Vagina (tissue), 2 donors: Measurements from ENCODE around the gene TTYH1. TPM values are rescaled to one million over a fixed set of nuclear protein-coding genes. Genes with fewer than 3 reads are reported as not detected.

Experiments used
- DNase-seq, 2 donors: peaks; one replicate each; pipeline ENCODE4 v3.0.0-alpha.2; 2017; ENCODE audit errors: extremely low spot score in 2 of 2
- H3K27ac ChIP-seq: fragments of 200-600 bp; sonication (generic); one replicate; pipeline ENCODE4 v1.5.1; 2019
- H3K27me3 ChIP-seq: fragments of 200-600 bp; sonication (generic); one replicate; pipeline ENCODE4 v1.5.1; 2019
- H3K36me3 ChIP-seq, 2 donors: fragments of 200-600 bp; sonication (generic); one replicate each; pipeline ENCODE4 v1.5.1; 2017 to 2019
- H3K4me1 ChIP-seq: fragments of 200-600 bp; sonication (generic); one replicate; pipeline ENCODE4 v1.5.1; 2019
- H3K4me3 ChIP-seq, 2 donors: fragments of 200-600 bp; sonication (generic); 1 replicate in 1 of 2; 2 replicates in 1 of 2; pipeline ENCODE4 v1.5.1; 2016 to 2019
- H3K9me3 ChIP-seq: fragments of 200-600 bp; sonication (generic); one replicate; pipeline ENCODE4 v1.5.1; 2019
- CTCF ChIP-seq, 3 experiments: fragments of 450-650 bp in 2 of 3; fragments of 200-600 bp in 1 of 3; sonication (generic) in 1 of 3; IDR thresholded peaks; one replicate each; pipeline ENCODE4 v1.5.1; 2017 to 2019; ENCODE audit warnings: antibody characterized with exemption in 3 of 3, mild to moderate bottlenecking in 2 of 3, moderate library complexity in 2 of 3
- POLR2A ChIP-seq, 2 donors: fragments of 450-650 bp; IDR thresholded peaks; one replicate each; pipeline ENCODE4 v1.6.1; 2017; ENCODE audit warnings: antibody characterized with exemption in 2 of 2, mild to moderate bottlenecking in 2 of 2, moderate library complexity in 2 of 2
- POLR2AphosphoS5 ChIP-seq, 2 donors: sonication (generic); formaldehyde crosslinking; IDR thresholded peaks; one replicate each; pipeline ENCODE4 v1.9.0; 2017; ENCODE audit warnings: antibody characterized with exemption in 2 of 2, mild to moderate bottlenecking in 2 of 2, low read depth in 1 of 2; ENCODE audit not compliant: insufficient read depth in 1 of 2
- intact Hi-C: fragments of 100-400 bp; cut with DNase I; formaldehyde crosslinking; loops from one replicate; pipeline ENCODE4 v1.15.1; 2023
- total RNA-seq: library from RNA; depleted of rRNA; stranded (reverse); fragments of >200 nt; gene quantifications from one replicate; pipeline ENCODE4 v1.2.3, GENCODE V29; 2016

TTYH1 gene
- total RNA-seq, 1 donor from 2014 or later: 5.9 TPM

DNA sequence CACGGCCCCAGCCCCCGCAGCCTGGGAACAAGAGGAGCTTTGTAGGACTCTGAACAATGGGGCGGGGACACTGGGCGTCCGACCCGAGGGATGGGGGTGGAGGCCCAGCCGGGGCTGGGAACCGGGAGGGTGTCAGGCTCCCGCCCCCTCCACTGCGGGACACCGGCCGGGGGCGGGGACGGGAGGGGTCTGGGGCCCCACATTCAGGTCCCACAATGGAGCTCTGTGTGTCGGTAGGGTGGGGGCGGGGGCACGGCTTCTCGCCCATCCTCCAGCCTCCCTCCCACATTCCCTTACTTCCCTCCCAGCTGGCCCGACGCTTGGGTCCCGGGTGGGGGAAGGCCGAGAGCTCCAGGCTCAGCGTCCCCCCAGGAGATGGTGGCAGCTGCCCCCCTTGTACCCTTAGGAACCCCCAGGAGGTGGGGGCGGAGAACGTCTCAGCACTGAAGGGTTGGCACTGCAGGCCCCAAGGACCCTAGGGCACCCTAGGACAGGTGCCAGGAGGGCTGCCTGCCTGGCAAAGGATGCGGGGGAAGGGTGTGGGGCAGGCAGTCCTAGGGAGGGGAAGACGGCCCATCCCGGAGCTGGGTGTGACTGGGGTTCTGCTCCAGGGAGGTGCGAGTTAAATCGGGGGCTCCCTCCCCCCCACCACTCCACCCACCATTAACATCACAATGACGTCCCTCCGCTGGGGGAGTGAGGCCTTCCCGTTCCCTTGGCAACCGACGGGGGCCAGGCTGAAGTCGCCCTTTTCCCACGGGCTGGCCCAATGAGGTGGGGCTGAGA is 5.3 kb downstream of the TTYH1 start:
- no peak for TF ChIP-seq CTCF (IDR thresholded peaks at IDR 0.05)
- no peak for TF ChIP-seq POLR2AphosphoS5 (IDR thresholded peaks at IDR 0.05; ENCODE audit: insufficient read depth in 1 of 2, low read depth in 1 of 2)
- no peak for TF ChIP-seq POLR2A (IDR thresholded peaks at IDR 0.05)
- DNase-seq: no peak
- Histone ChIP-seq H3K4me1 (peaks cover 10% of the 10 kb centered on the region), H3K36me3 (no peaks in the 10 kb centered on the region), H3K9me3 (no peaks in the 10 kb centered on the region), H3K27me3 (no peaks in the 10 kb centered on the region), H3K27ac (no peak overlapping the region), H3K4me3 (peak overlapping the region; percentile 12 to 17)
- intact Hi-C loops: no loop called here

DNA sequence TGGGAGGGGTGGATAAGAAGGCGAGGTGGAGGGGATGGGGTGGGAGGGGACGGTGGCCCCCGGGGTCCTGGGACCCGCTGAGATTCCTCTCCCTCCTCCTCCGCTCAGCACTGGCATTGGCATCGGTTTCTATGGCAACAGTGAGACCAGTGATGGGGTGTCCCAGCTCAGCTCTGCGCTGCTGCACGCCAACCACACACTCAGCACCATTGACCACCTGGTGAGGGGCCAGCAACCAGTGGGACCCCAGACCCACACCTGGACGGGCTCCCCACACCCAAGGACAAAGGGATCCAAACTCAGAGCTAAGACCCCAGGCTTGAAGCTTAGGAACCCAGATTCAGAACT is 5.9 kb downstream of the TTYH1 start:
- Histone ChIP-seq H3K4me1 (peaks cover 10% of the 10 kb centered on the region), H3K9me3 (no peaks in the 10 kb centered on the region), H3K36me3 (no peaks in the 10 kb centered on the region), H3K4me3 (peak overlapping the region in 1 of 2 donors; percentile 12), H3K27ac (no peak overlapping the region), H3K27me3 (no peaks in the 10 kb centered on the region)
- intact Hi-C loops: no loop called here
- DNase-seq: no peak
- TF ChIP-seq POLR2A (IDR thresholded peaks at IDR 0.05) (no peak), POLR2AphosphoS5 (IDR thresholded peaks at IDR 0.05; ENCODE audit: insufficient read depth in 1 of 2, low read depth in 1 of 2) (no peak), CTCF (IDR thresholded peaks at IDR 0.05) (no peak)

- H3K27ac ChIP-seq: no peak overlapping the region
Measured at GRCh38 chr19:54421521-54421920, 6.3 kb downstream of the TTYH1 start.

GRCh38 chr19:54422136-54422535 is 6.9 kb downstream of the TTYH1 start:
- no peaks in the 10 kb centered on the region for H3K9me3 ChIP-seq
- H3K4me3 ChIP-seq: no peak overlapping the region
- no peaks in the 10 kb centered on the region for H3K27me3 ChIP-seq
- intact Hi-C loops: no loop called here
- no peak overlapping the region for H3K27ac ChIP-seq
- no peak for DNase-seq
- peaks cover 10% of the 10 kb centered on the region for H3K4me1 ChIP-seq
- H3K36me3 ChIP-seq: no peaks in the 10 kb centered on the region
- TF ChIP-seq CTCF (IDR thresholded peaks at IDR 0.05) (no peak), POLR2AphosphoS5 (IDR thresholded peaks at IDR 0.05; ENCODE audit: insufficient read depth in 1 of 2, low read depth in 1 of 2) (no peak), POLR2A (IDR thresholded peaks at IDR 0.05) (no peak)

More at GRCh38 chr19:54421521-54421920, 6.3 kb downstream of the TTYH1 start:
- Histone ChIP-seq H3K4me1 (peaks cover 10% of the 10 kb centered on the region), H3K36me3 (no peaks in the 10 kb centered on the region), H3K9me3 (no peaks in the 10 kb centered on the region), H3K27me3 (no peaks in the 10 kb centered on the region), H3K4me3 (no peak overlapping the region)
- TF ChIP-seq CTCF (IDR thresholded peaks at IDR 0.05): no peak
- TF ChIP-seq POLR2A (IDR thresholded peaks at IDR 0.05): no peak
- DNase-seq: no peak
- intact Hi-C loops: no loop called here

- Histone ChIP-seq H3K27me3 (peaks cover 7% of the 10 kb centered on the region), H3K4me3 (no peak overlapping the region), H3K9me3 (no peaks in the 10 kb centered on the region), H3K27ac (no peak overlapping the region), H3K36me3 (no peaks in the 10 kb centered on the region), H3K4me1 (peaks cover 10% of the 10 kb centered on the region)
- TF ChIP-seq POLR2A (IDR thresholded peaks at IDR 0.05): no peak
- TF ChIP-seq POLR2AphosphoS5 (IDR thresholded peaks at IDR 0.05; ENCODE audit: insufficient read depth in 1 of 2, low read depth in 1 of 2): no peak
- no peak for TF ChIP-seq CTCF (IDR thresholded peaks at IDR 0.05)
- no peak for DNase-seq
- intact Hi-C loops: no loop called here
Measured at GRCh38 chr19:54424201-54424600, 8.9 kb downstream of the TTYH1 start.
